B cell (primary cell): ENCODE measurements around the gene LHPP. TPM values are rescaled to one million over a fixed set of nuclear protein-coding genes. Genes with fewer than 3 reads are reported as not detected.

Source experiments
- ATAC-seq: fragments of 200-7000 bp; cut with Tn5 transposase; one replicate; pipeline ENCODE4 v1.10.0; 2021; ENCODE audit warnings: low read depth, mild to moderate bottlenecking, moderate number of reproducible peaks, moderate library complexity
- CTCF ChIA-PET: fragments of 350-600 bp; sonication (Branson Sonifier 250); formaldehyde crosslinking; loops from one replicate; lab custom pipeline; 2021; ENCODE audit warnings: antibody characterized with exemption, inconsistent platforms; lab: Charles Lee
- POLR2A ChIA-PET: fragments of 350-600 bp; sonication (Branson Sonifier 250); formaldehyde crosslinking; loops from one replicate; lab custom pipeline; 2021; ENCODE audit warnings: antibody characterized with exemption; lab: Charles Lee
- DNase-seq: peaks from one replicate; pipeline ENCODE4 v3.0.0; 2013
- H2AFZ ChIP-seq: 2 replicates; pipeline ENCODE4 v1.6.1; 2012; ENCODE audit warnings: mild to moderate bottlenecking, low read depth, low read length; ENCODE audit not compliant: insufficient read depth, poor library complexity, severe bottlenecking
- H3K27ac ChIP-seq, 2 donors: 1 replicate in 1 of 2; 2 replicates in 1 of 2; pipeline ENCODE4 v1.5.1; 2012 to 2013; ENCODE audit warnings: low read length in 2 of 2, mild to moderate bottlenecking in 2 of 2, moderate library complexity in 1 of 2
- H3K27me3 ChIP-seq, 4 experiments: fragments of 200-600 bp in 1 of 4; sonication (generic) in 1 of 4; replicated peaks in 1 of 4; 1 replicate in 2 of 4; 2 replicates in 2 of 4; pipeline versions ENCODE4 v1.6.1 to v1.7.0; 2013 to 2016; ENCODE audit warnings: low read length in 3 of 4, mild to moderate bottlenecking in 2 of 4, mixed read lengths in 1 of 4, moderate library complexity in 1 of 4; ENCODE audit not compliant: insufficient read depth in 4 of 4, control insufficient read depth in 3 of 4; ENCODE audit errors: control extremely low read depth in 1 of 4
- H3K36me3 ChIP-seq, 2 experiments: replicated peaks in 1 of 2; 1 replicate in 1 of 2; 2 replicates in 1 of 2; pipeline versions ENCODE4 v1.6.1 to v1.7.1; 2013; ENCODE audit warnings: low read length in 1 of 2; ENCODE audit not compliant: insufficient read depth in 2 of 2, control insufficient read depth in 1 of 2; ENCODE audit errors: control extremely low read depth in 1 of 2, extremely low read depth in 1 of 2
- H3K4me1 ChIP-seq, 2 donors: fragments of 200-600 bp in 1 of 2; sonication (generic) in 1 of 2; 1 replicate in 1 of 2; 2 replicates in 1 of 2; pipeline versions ENCODE4 v1.5.1 to v1.6.1; 2013 to 2017; ENCODE audit warnings: low read length in 2 of 2; ENCODE audit not compliant: control insufficient read depth in 2 of 2, insufficient read depth in 2 of 2
- H3K4me2 ChIP-seq: replicated peaks from 2 replicates; pipeline ENCODE3; 2012; ENCODE audit warnings: mild to moderate bottlenecking, low read depth, low read length; ENCODE audit not compliant: poor library complexity, severe bottlenecking
- H3K4me3 ChIP-seq, 5 experiments: fragments of 200-600 bp in 1 of 5; sonication (generic) in 1 of 5; 1 replicate in 3 of 5; 2 replicates in 2 of 5; pipeline versions ENCODE4 v1.5.1 to v1.7.0; 2011 to 2016; ENCODE audit warnings: low read length in 4 of 5, mild to moderate bottlenecking in 4 of 5, low read depth in 2 of 5, control low read depth in 1 of 5, moderate library complexity in 1 of 5; ENCODE audit not compliant: insufficient read depth in 1 of 5; ENCODE audit errors: control extremely low read depth in 1 of 5, extremely low read depth in 1 of 5
- H3K79me2 ChIP-seq: fragments of 200-600 bp; sonication (generic); one replicate; pipeline ENCODE4 v1.6.0; 2016; ENCODE audit warnings: low read length; ENCODE audit not compliant: control insufficient read depth, insufficient read depth
- H3K9ac ChIP-seq: fragments of 200-600 bp; sonication (generic); 2 replicates; pipeline ENCODE4 v1.6.1; 2017; ENCODE audit warnings: mild to moderate bottlenecking, low read length, moderate library complexity
- H3K9me3 ChIP-seq, 3 donors: one replicate each; pipeline versions ENCODE4 v1.6.1 to v1.7.1; 2013; ENCODE audit warnings: low read length in 2 of 3; ENCODE audit not compliant: control insufficient read depth in 2 of 3, insufficient read depth in 1 of 3; ENCODE audit errors: control extremely low read depth in 1 of 3
- H4K20me1 ChIP-seq: 2 replicates; pipeline ENCODE4 v1.6.0; 2012; ENCODE audit warnings: mild to moderate bottlenecking, low read length; ENCODE audit not compliant: insufficient read depth, control insufficient read depth, poor library complexity, severe bottlenecking
- H3K27ac Mint-ChIP-seq: one replicate; pipeline ENCODE4 v1.8.0; 2021; ENCODE audit warnings: mixed read lengths
- H3K27me3 Mint-ChIP-seq: one replicate; pipeline ENCODE4 v1.8.0; 2021; ENCODE audit warnings: mixed read lengths
- H3K4me1 Mint-ChIP-seq: one replicate; pipeline ENCODE4 v1.8.0; 2021; ENCODE audit warnings: mixed read lengths
- H3K4me3 Mint-ChIP-seq: one replicate; pipeline ENCODE4 v1.8.0; 2021; ENCODE audit warnings: mixed read lengths
- H3K9me3 Mint-ChIP-seq: one replicate; pipeline ENCODE4 v1.8.0; 2022; ENCODE audit warnings: mixed read lengths; ENCODE audit not compliant: insufficient read depth
- EZH2 ChIP-seq: IDR thresholded peaks from 2 replicates; pipeline ENCODE4 v1.6.1; 2012; ENCODE audit warnings: borderline replicate concordance, low read depth, mild to moderate bottlenecking, moderate library complexity, low read length; ENCODE audit not compliant: insufficient read depth, poor library complexity, severe bottlenecking
- WGBS: methylation state at CpG from one replicate; pipeline ENCODE4 v1.1.5; 2013; ENCODE audit warnings: missing lambda C conversion rate; ENCODE audit not compliant: insufficient coverage; 5-methylcytosine and 5-hydroxymethylcytosine counted together
- intact Hi-C: fragments of 100-400 bp; cut with micrococcal nuclease; formaldehyde crosslinking; loops from one replicate; pipeline ENCODE4 v1.10.0; 2022
- polyA plus RNA-seq: library from polyadenylated mRNA; depleted of rRNA; stranded (reverse); fragments of >200 nt; gene quantifications from 2 replicates; pipeline ENCODE4 v1.2.3, GENCODE V29; 2012
- total RNA-seq, 2 donors: library from RNA; stranded (reverse); fragments of 120-200 nt in 1 of 2; gene quantifications; 1 replicate in 1 of 2; 2 replicates in 1 of 2; pipeline versions ENCODE4 v1.2.3 to v1.2.4, GENCODE V29; 2013 to 2022
- TF ChIP-seq, protein P1 (sequence below): fragments of 200-600 bp; IDR thresholded peaks from one replicate; pipeline ENCODE4 v1.8.0; 2022; ENCODE audit warnings: antibody characterized with exemption, mild to moderate bottlenecking

Gene LHPP
- total and polyA plus RNA-seq, 2 donors (not counting 1 experiment from before 2014, with no cell fraction given): 60.2 to 83.5 TPM

DNA sequence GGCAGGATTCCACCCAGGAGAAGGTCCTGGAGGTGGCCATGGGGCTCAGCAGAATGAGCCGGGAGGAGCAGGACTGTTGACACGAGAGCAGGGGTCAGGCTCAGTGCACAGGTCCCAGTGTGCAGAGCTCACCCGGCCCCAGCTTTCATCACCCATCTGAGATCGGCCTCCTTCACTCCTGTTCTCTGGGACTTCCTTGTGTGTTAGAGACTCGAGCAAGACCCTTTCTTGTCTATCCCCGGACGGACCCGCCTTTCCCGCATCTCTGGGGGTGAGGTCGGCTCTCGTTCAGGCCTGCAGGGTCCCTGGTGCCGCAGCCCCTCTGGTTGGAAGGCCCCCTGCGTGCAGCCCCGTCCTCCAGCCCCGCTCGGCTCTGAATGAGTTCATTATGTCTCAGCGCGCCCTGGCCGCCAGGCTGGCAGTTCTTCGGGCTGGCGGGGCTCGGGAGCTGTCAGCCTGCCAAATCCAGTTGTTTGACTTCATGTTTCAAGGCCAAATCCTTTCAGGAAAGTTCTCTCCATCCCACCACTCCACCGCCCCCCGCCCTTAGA is 127.9 kb downstream of the LHPP start:
- ChIA-PET CTCF (interaction anchor here (1.1 to 1.9 kb wide), 3 partner anchors 15 to 151 kb away, joined by 3 to 4 read pairs (median 4); no protein-coding TSS in a partner anchor), POLR2A (interaction anchor here (2.9 kb wide), 1 partner anchor 11 kb away, joined by 18 read pairs; no protein-coding TSS in a partner anchor)
- Mint-ChIP-seq H3K9me3 (no peaks in the 10 kb centered on the region), H3K4me3 (no peak overlapping the region), H3K27me3 (no peaks in the 10 kb centered on the region), H3K4me1 (peaks cover 60% of the 10 kb centered on the region), H3K27ac (no peak overlapping the region)
- H3K79me2 ChIP-seq: peaks cover 22% of the 10 kb centered on the region
- no peaks in the 10 kb centered on the region for H4K20me1 ChIP-seq
- H3K4me1 ChIP-seq: peaks cover 44 to 53% of the 10 kb centered on the region in 2 donors
- ATAC-seq (no peak), DNase-seq (no peak)
- H3K36me3 ChIP-seq: no peaks in the 10 kb centered on the region
- peak overlapping the region; percentile 45 for H3K4me2 ChIP-seq
- H2AFZ ChIP-seq: no peak overlapping the region
- H3K9ac ChIP-seq: no peak overlapping the region
- H3K4me3 ChIP-seq: no peak overlapping the region
- TF ChIP-seq, protein P1, sequence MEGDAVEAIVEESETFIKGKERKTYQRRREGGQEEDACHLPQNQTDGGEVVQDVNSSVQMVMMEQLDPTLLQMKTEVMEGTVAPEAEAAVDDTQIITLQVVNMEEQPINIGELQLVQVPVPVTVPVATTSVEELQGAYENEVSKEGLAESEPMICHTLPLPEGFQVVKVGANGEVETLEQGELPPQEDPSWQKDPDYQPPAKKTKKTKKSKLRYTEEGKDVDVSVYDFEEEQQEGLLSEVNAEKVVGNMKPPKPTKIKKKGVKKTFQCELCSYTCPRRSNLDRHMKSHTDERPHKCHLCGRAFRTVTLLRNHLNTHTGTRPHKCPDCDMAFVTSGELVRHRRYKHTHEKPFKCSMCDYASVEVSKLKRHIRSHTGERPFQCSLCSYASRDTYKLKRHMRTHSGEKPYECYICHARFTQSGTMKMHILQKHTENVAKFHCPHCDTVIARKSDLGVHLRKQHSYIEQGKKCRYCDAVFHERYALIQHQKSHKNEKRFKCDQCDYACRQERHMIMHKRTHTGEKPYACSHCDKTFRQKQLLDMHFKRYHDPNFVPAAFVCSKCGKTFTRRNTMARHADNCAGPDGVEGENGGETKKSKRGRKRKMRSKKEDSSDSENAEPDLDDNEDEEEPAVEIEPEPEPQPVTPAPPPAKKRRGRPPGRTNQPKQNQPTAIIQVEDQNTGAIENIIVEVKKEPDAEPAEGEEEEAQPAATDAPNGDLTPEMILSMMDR: no peak
- no peak for TF ChIP-seq EZH2
- peaks cover 0 to 10% (median 0%) of the 10 kb centered on the region in 3 donors for H3K9me3 ChIP-seq
- 97% methylated on average over 23 of the region's 24 CpGs for WGBS
- intact Hi-C loops: loop anchor here (5.0 kb wide), 2 partner anchors 33 to 37 kb away; no protein-coding TSS in a partner anchor
- no peaks in the 10 kb centered on the region for H3K27me3 ChIP-seq
- no peak overlapping the region for H3K27ac ChIP-seq
